ENCODE data around the gene RALY.

RALY gene

GRCh38 chr20:33986560-33987216 lies 7.0 kb upstream of the RALY start:
- DNase-seq (ENCODE audit: low spot score), result no peak

GRCh38 chr20:33990075-33990474 lies 3.6 kb upstream of the RALY start:
- DNase-seq (ENCODE audit: low spot score), result no peak

- no peak for DNase-seq (ENCODE audit: low spot score)
Measured at GRCh38 chr20:33991502-33991901, 2.2 kb upstream of the RALY start.

DNA sequence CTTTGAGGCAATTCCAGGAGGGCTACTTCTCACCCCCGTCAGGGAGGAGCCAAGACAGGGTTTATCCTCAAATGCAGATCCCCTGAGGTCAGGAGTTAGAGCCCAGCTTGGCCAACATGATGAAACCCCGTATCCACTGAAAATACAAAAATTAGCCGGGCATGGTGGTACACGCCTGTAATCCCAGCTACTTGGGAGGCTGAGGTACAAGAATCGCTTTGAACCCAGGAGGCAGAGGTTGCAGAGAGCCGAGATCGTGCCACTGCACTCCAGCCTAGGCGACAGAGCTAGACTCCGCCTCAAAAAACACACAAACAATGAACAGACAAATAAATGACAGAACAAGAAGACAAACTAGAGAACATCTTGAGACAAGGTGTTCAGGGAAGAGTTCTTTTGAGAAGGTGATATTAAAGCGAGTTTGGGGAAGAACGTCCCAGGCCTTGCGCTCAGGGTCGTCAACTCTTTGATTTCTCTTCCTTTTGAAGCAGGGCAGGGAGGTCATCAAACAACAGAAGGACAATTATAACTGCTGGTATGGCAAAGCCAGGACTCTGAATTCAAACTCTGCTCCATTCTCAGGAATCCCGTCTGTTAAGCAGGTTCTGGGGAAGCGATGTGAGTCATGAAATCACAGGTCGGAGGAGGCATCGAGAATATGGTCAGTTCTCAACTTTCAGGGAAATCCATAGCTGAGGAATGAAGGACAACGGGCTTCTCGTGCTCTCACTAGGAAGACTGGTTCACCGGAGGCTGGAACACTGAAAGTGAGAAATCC lies 1.4 kb upstream of the RALY start:
- no peak for DNase-seq (ENCODE audit: low spot score)

DNA sequence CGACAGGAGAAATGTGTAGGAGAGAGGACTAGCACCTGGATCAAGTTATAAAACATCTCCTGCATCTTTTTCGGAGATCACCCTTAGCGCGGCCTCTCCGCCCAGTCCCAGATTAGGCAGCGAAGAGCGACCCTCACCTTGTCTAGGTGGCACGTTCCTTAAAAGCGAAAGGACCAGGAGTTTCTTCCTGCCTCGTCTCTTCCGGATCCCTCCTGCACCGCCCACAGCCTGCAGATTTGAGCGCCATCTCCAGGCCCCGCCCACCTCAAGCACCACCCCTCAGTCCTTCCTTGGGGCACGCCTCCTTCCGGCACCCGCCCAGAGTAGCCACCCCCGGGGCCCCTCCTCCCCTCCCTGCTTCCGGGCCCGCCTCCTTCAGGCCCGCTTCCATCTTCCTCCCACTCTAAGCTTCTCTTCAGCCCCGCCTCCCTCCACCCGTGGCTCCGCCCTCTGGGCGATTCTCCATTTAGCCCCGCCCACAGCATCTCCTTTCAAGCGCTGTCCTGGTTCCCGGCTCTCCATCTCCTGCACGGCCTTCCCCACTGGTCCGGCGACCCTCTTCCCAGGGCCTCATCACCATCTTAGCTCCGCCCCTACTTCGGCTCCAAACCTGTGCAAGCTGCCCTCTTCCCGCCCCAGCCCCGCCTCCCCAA lies 662 bp upstream of the RALY start:
- peak; percentile 99 for DNase-seq (ENCODE audit: low spot score)

DNA sequence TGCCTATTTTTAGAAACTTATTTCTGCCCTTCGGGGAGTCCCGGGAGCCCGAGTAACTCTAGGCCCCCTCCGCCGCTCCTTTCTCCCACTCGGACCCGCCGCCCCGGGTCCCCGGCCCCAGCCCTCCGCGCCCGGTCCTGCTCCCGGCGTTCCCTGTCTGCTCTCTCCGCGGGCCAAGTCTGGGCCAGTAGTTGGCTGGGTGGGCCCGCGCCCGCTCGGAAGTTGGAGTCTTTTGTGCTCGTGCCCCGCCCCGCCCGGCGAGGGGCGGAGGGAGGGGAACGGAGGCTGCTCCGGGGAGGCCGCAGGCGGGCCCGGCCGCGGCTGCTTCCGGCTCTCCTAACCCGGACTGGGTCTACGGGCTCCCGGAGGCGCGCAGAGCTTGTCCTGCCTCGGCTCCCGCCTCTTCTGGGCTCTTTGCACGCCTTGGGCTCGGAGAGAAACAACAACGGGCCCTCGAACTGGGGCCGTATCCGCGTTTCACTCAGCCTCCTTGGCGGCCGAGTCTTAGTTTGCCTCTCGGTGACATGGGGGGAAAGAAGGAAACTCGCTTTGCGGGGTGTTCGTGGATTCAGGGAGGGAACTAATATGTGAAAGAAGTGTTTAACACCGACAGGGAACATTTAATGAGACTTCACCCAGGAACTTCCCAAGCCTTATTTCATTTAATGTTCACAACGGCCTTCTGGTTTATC lies 657 bp downstream of the RALY start:
- peak; percentile 72 for DNase-seq (ENCODE audit: low spot score)

GRCh38 chr20:33995053-33995831 lies 1.5 kb downstream of the RALY start:
- DNase-seq (ENCODE audit: low spot score), result peak; percentile 26

GRCh38 chr20:33999025-33999649 lies 5.4 kb downstream of the RALY start:
- no peak for DNase-seq (ENCODE audit: low spot score)

GRCh38 chr20:34001378-34001777 lies 7.7 kb downstream of the RALY start:
- DNase-seq (ENCODE audit: low spot score), result no peak

DNA sequence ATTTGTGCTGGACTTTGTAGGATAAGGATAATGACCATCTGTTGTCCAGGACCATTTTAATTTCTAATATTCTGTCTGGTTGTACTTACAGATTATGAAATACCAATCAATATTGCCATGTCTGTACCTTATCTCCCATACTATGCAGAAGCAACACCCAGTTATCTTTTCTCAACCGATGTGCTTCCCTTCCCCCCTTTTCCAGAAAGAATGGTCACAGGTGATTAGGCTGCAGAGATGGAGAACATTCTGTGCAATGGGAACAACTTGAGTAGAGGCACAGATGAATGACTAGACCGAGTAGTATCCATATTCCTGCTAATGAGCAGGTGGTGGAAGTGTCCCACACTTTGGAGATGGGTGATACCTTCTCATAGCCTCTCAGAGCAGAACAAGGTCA lies 10.5 kb downstream of the RALY start:
- no peak for DNase-seq (ENCODE audit: low spot score)

- no peak for DNase-seq (ENCODE audit: low spot score)
Measured at GRCh38 chr20:34004790-34005457, 11.2 kb downstream of the RALY start.

GRCh38 chr20:34006619-34007018 lies 12.9 kb downstream of the RALY start:
- no peak for DNase-seq (ENCODE audit: low spot score)

DNA sequence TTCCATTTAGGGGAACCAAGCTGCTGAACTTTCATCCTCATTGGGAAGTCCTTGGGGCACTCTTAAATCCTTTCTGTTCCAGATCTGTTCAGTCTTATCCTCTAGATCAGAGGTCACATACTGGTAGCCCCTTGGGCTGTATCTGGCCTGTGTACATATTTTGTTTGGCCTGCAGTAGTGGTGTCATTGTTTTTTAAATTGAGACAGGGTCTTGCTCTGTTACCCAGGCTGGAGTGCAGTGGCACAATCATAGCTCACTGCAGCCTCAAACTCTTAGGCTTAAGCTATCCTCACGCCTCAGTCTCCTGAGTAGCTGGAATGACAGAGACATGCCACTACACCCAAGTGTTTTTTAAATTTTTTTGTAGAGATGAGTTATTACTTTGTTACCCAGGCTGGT lies 14.8 kb downstream of the RALY start:
- DNase-seq (ENCODE audit: low spot score), result no peak

DNA sequence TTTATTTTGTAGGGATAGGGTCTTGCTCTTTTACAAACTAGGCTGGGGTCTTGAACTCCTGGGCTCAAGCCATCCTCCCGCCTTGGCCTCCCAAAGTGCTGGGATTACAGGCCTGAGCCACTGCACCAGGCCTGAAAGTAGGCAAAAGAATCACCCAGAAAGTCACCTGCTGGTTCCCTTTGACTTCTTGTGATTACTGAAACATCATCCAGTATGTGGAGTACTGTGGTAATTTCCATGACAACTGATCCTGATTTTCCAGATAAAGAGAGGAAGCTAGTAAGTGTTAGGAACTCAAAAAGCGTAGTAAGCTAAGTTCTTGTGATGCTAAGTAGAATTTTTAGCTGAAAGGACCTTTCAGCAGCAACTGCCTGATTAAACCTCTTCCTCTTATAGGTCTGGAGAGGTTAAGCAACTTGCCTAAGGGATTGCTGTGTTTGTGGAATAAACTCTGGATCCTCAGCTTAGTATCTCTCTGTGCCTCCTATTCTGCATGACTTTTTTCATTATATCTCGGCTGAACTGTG lies 16.8 kb downstream of the RALY start:
- DNase-seq (ENCODE audit: low spot score), result no peak

- no peak for DNase-seq (ENCODE audit: low spot score)
Measured at GRCh38 chr20:34011275-34011674, 17.6 kb downstream of the RALY start.

DNA sequence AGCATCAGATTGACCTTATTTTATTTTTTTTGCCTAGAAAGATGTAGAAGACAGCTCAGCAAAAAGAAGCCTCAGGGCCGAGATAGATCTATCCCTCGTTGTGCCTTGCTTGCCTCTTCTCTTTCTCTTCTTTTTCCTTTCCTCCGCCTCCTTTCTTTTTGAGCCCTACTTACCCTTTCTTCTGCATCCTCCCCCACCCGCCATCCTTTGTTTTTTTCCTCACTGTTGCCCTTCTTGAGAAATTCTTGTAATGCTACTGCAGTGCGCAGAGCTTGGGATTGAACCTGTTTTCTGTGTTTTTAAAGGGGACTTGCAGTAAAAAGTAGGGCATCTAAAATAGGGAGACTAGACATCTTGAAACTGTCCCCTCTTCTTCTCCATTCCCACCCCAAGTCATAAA lies 18.6 kb downstream of the RALY start:
- DNase-seq (ENCODE audit: low spot score), result no peak

DNA sequence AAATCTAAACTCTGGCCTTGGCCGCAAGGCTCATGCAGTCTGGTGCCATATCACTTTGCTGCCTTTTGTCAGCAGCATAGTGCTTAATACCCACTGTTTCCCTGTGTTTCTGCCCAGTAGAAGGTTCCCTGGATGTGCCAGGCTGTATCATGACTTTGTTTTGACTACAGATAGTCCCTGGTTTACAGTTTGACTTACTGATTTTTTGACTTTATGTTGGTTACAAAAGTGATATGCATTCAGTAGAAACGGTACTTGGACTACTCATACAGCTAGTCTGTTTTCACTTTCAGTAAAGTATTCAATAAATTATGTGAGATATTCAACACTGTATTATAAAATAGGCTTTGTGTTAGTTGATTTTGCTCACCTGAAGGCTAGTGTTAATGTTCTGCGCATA lies 19.0 kb downstream of the RALY start:
- no peak for DNase-seq (ENCODE audit: low spot score)

DNA sequence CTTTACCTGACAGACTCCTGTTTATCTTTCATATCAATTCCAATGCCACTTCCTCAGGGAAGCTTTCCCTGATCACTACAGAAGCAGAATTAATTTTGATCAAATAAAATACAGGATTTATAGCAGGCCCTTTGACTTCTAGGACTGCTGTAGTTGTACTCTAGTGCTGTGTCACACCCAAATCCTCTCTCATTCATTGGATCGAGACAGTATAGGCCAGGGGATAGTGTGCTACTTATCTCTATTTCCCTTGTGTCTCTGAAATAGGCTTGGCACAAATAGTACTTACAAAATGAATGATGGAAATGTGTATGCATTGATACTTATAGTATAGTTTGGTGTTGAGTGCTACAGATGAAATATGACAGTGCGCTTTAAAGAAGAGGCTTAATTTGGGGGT lies 19.8 kb downstream of the RALY start:
- peak; percentile 34 for DNase-seq (ENCODE audit: low spot score)

- no peak for DNase-seq (ENCODE audit: low spot score)
Measured at GRCh38 chr20:34014878-34015277, 21.2 kb downstream of the RALY start.

All from hematopoietic multipotent progenitor cell treated with erythropoietin and hydrocortisone succinate and interleukin-3 and kit ligand, for 17 days (in vitro differentiated cells).